Lower leg skin (tissue), 3 donors: ENCODE data around the gene CES3.

ENCODE experiments used
- POLR2A ChIP-seq, 2 donors: fragments of 450-650 bp; IDR thresholded peaks; one replicate each; pipeline ENCODE4 v1.6.1; 2016 to 2017; ENCODE audit warnings: antibody characterized with exemption in 2 of 2, mild to moderate bottlenecking in 1 of 2, moderate library complexity in 1 of 2
- TF ChIP-seq, protein P1 (sequence below), 3 donors: fragments of 450-650 bp; IDR thresholded peaks; one replicate each; pipeline ENCODE4 v1.5.1; 2016; ENCODE audit warnings: antibody characterized with exemption in 3 of 3, mild to moderate bottlenecking in 3 of 3, moderate library complexity in 2 of 3

DNA sequence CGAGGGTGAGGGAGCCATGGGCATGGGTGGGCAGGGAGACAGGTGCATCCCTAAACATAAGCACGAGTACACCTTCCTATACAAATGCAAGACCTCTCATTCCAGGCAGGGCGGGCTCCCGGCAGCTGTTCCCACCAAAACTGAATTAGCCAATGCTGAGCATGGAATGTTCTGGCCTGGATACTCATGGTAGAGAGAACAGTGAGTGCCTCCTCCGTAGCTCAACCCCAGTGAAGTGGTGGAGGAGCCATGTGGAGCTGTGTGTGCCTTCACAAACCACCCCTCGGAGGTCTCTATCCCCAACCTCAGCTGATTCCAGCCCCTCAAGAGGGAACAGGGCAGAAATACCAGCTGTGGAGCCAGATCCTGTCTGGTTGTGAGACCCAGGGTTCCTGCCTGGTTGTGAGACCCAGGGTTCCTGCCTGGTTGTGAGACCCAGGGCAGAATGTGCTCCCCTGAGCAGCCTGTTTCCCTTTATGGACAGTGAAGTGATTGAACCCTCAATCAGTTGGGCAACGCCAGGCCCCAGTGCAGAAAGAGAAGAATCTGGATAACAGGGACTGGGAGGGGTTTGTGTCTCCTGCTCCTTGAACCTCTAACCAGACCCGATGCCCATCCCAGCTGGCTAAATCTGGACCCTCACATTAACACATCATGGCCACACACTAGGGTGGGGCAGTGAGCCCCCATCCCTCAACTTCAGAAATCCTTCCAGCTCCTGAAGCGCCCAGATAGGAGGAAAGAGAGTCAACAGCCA is 40.0 kb upstream of the CES3 start:
- TF ChIP-seq, protein P1, sequence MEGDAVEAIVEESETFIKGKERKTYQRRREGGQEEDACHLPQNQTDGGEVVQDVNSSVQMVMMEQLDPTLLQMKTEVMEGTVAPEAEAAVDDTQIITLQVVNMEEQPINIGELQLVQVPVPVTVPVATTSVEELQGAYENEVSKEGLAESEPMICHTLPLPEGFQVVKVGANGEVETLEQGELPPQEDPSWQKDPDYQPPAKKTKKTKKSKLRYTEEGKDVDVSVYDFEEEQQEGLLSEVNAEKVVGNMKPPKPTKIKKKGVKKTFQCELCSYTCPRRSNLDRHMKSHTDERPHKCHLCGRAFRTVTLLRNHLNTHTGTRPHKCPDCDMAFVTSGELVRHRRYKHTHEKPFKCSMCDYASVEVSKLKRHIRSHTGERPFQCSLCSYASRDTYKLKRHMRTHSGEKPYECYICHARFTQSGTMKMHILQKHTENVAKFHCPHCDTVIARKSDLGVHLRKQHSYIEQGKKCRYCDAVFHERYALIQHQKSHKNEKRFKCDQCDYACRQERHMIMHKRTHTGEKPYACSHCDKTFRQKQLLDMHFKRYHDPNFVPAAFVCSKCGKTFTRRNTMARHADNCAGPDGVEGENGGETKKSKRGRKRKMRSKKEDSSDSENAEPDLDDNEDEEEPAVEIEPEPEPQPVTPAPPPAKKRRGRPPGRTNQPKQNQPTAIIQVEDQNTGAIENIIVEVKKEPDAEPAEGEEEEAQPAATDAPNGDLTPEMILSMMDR (IDR thresholded peaks at IDR 0.05), result no peak
- no peak for TF ChIP-seq POLR2A (IDR thresholded peaks at IDR 0.05)
